K562 (cell line): Measurements from ENCODE around the gene CST4. TPM values are rescaled to one million over a fixed set of nuclear protein-coding genes. Genes with fewer than 3 reads are reported as not detected.

Source experiments
- ATAC-seq: fragments of 200-7000 bp; cut with Tn5 transposase; 3 replicates; pipeline ENCODE4 v1.9.1; 2020; ENCODE audit warnings: moderate library complexity
- BruUV-seq: library from RNA; stranded (reverse); fragments of 400-500 nt; replicated peaks from 2 replicates; lab custom pipeline; 2021; lab: Mats Ljungman, UMichigan
- CTCF ChIA-PET: fragments of 300-600 bp; formaldehyde crosslinking; extraction: SDS; loops from one replicate; lab custom pipeline; 2021; ENCODE audit warnings: low intra/inter-chr PET ratio; lab: Yijun Ruan, JAX
- POLR2A ChIA-PET: fragments of 300-600, 350-650 bp; sonication (Branson Sonifier 250); formaldehyde crosslinking; extraction: SDS; loops from one replicate; lab custom pipeline; 2021; ENCODE audit warnings: antibody characterized with exemption, inconsistent platforms; lab: Yijun Ruan, JAX
- DNase-seq, 4 experiments: peaks; one replicate each; pipeline versions ENCODE4 v3.0.0 to v3.0.0-alpha.2; 2011 to 2018; ENCODE audit warnings: low spot score in 3 of 4, mixed read lengths in 3 of 4; ENCODE audit errors: extremely low read depth in 1 of 4
- FAIRE-seq: peaks from 2 replicates; lab custom pipeline; 2011; peaks lifted over from hg19 to GRCh38; lab: Jason Lieb, UNC
- H2AFZ ChIP-seq: 2 replicates; pipeline ENCODE4 v1.6.0; 2011; ENCODE audit warnings: low read depth, low read length, control low read depth, inconsistent platforms
- H3K27ac ChIP-seq: fragments of 200-600 bp; 3 replicates; pipeline ENCODE4 v1.8.0; 2011; ENCODE audit warnings: low read depth, mild to moderate bottlenecking, control low read depth, inconsistent platforms, low read length, moderate library complexity, mixed read lengths; ENCODE audit errors: extremely low read depth
- H3K27me3 ChIP-seq, 2 experiments: fragments of 300-600 bp in 1 of 2; 2 replicates in 1 of 2; 3 replicates in 1 of 2; pipeline versions ENCODE4 v1.6.0 to v1.8.0; 2011; ENCODE audit warnings: inconsistent platforms in 2 of 2, low read length in 2 of 2, mild to moderate bottlenecking in 1 of 2, mixed read lengths in 1 of 2, moderate library complexity in 1 of 2; ENCODE audit not compliant: control insufficient read depth in 2 of 2, insufficient read depth in 2 of 2
- H3K36me3 ChIP-seq: fragments of 300-600 bp; 3 replicates; pipeline ENCODE4 v1.8.0; 2011; ENCODE audit warnings: mild to moderate bottlenecking, low read length, inconsistent platforms; ENCODE audit not compliant: control insufficient read depth, insufficient read depth
- H3K4me1 ChIP-seq, 2 experiments: fragments of 200-600 bp in 1 of 2; replicated peaks in 1 of 2; 2 replicates in 1 of 2; 3 replicates in 1 of 2; pipeline versions ENCODE4 v1.5.1 to v1.8.0; 2011; ENCODE audit warnings: inconsistent platforms in 2 of 2, low read length in 2 of 2, mild to moderate bottlenecking in 1 of 2, mixed read lengths in 1 of 2, moderate library complexity in 1 of 2; ENCODE audit not compliant: control insufficient read depth in 2 of 2, insufficient read depth in 2 of 2
- H3K4me2 ChIP-seq: 2 replicates; pipeline ENCODE4 v1.6.1; 2011; ENCODE audit warnings: low read length, control low read depth, inconsistent platforms, mixed read lengths; ENCODE audit not compliant: insufficient read depth
- H3K4me3 ChIP-seq: fragments of 200-600 bp; sonication (generic), shearing (Covaris generic); 2 replicates; pipeline ENCODE4 v1.5.1; 2016; ENCODE audit warnings: control low read depth, inconsistent platforms
- H3K79me2 ChIP-seq: fragments of 200-600 bp; 3 replicates; pipeline ENCODE4 v1.8.0; 2011; ENCODE audit warnings: low read length, inconsistent platforms; ENCODE audit not compliant: control insufficient read depth, insufficient read depth
- H3K9ac ChIP-seq, 2 experiments: 2 replicates each; pipeline versions ENCODE4 v1.6.0 to v1.6.1; 2011; ENCODE audit warnings: low read depth in 2 of 2, low read length in 2 of 2, control low read depth in 1 of 2, inconsistent platforms in 1 of 2, mild to moderate bottlenecking in 1 of 2, mixed read lengths in 1 of 2; ENCODE audit not compliant: insufficient read depth in 1 of 2
- H3K9me1 ChIP-seq: one replicate; pipeline ENCODE4 v1.6.0; 2011; ENCODE audit warnings: inconsistent platforms, mild to moderate bottlenecking, low read length, moderate library complexity; ENCODE audit not compliant: control insufficient read depth, insufficient read depth
- H3K9me3 ChIP-seq: replicated peaks from 2 replicates; pipeline ENCODE4 v1.5.1; 2011; ENCODE audit warnings: low read depth, low read length, inconsistent platforms; ENCODE audit not compliant: control insufficient read depth, insufficient read depth
- H4K20me1 ChIP-seq: replicated peaks from 2 replicates; pipeline ENCODE4 v1.6.1; 2011; ENCODE audit warnings: low read length, inconsistent platforms, mixed read lengths; ENCODE audit not compliant: control insufficient read depth, insufficient read depth
- CHAMP1 ChIP-seq: fragments of 450-650 bp; IDR thresholded peaks from 2 replicates; pipeline ENCODE4 v1.6.1; 2016; ENCODE audit warnings: mild to moderate bottlenecking
- COPS2 ChIP-seq: fragments of 450-650 bp; conservative IDR thresholded peaks from 2 replicates; pipeline ENCODE4 v1.6.1; 2016; ENCODE audit warnings: mild to moderate bottlenecking, moderate library complexity
- CSDE1 ChIP-seq, 2 experiments: fragments of 450-650 bp; IDR thresholded peaks; 2 replicates each; pipeline ENCODE4 v1.6.1; 2016; ENCODE audit warnings: mild to moderate bottlenecking in 1 of 2
- CXXC5 ChIP-seq: fragments of 250-450 bp; sonication (Bioruptor Pico); IDR thresholded peaks from 2 replicates; pipeline ENCODE4 v1.8.0; 2022; ENCODE audit warnings: inconsistent platforms, mild to moderate bottlenecking, moderate library complexity
- HMGN3 ChIP-seq: IDR thresholded peaks from 2 replicates; pipeline ENCODE4 v1.6.1; 2011; ENCODE audit warnings: borderline replicate concordance, low read depth, mild to moderate bottlenecking, mixed read lengths, low read length; ENCODE audit not compliant: insufficient read length; ENCODE audit errors: extremely low read depth
- KDM1A ChIP-seq, 2 experiments: fragments of 450-650 bp; IDR thresholded peaks; 2 replicates each; pipeline ENCODE4 v1.6.1; 2016; ENCODE audit warnings: mild to moderate bottlenecking in 2 of 2
- KDM5B ChIP-seq: fragments of 200-600 bp; sonication (generic); IDR thresholded peaks from 2 replicates; pipeline ENCODE4 v1.6.1; 2012; ENCODE audit warnings: low read depth, mild to moderate bottlenecking, moderate library complexity, low read length, control low read depth, inconsistent platforms; ENCODE audit not compliant: insufficient replicate concordance
- L3MBTL2 ChIP-seq: fragments of 450-650 bp; IDR thresholded peaks from 2 replicates; pipeline ENCODE4 v1.6.1; 2016; ENCODE audit warnings: mild to moderate bottlenecking, moderate library complexity
- NCOA6 ChIP-seq: fragments of 450-650 bp; IDR thresholded peaks from 2 replicates; pipeline ENCODE4 v1.6.1; 2017; ENCODE audit warnings: mild to moderate bottlenecking
- PHF8 ChIP-seq: fragments of 200-600 bp; sonication (generic); IDR thresholded peaks from 2 replicates; pipeline ENCODE4 v1.6.1; 2012; ENCODE audit warnings: mixed run types, mild to moderate bottlenecking, inconsistent platforms, low read length, moderate library complexity, borderline replicate concordance
- SMAD1 ChIP-seq: fragments of 150-350 bp; IDR thresholded peaks from 2 replicates; pipeline ENCODE4 v1.6.1; 2014; ENCODE audit warnings: low read length, low read depth; ENCODE audit not compliant: partially characterized antibody
- ZFP36 ChIP-seq: fragments of 150-350 bp; IDR thresholded peaks from 2 replicates; pipeline ENCODE4 v1.6.1; 2018; ENCODE audit warnings: low read length, low read depth; ENCODE audit not compliant: partially characterized antibody
- ZFPM2 ChIP-seq: fragments of 250-450 bp; sonication (Bioruptor Pico); IDR thresholded peaks from 2 replicates; pipeline ENCODE4 v1.5.1; 2022; ENCODE audit warnings: mild to moderate bottlenecking
- WGBS: fragments of 100-300 bp; shearing (Covaris generic); methylation state at CpG from one replicate; pipeline ENCODE4 v1.1.6; 2016; ENCODE audit warnings: low coverage, mixed read lengths; ENCODE audit not compliant: insufficient coverage; ENCODE audit errors: missing lambda C conversion rate; 5-methylcytosine and 5-hydroxymethylcytosine counted together
- in situ Hi-C: fragments of 300-500 bp; cut with MboI; formaldehyde crosslinking; loops from 4 replicates; pipeline ENCODE4 v1.15.0; 2018; ENCODE audit warnings: inconsistent platforms, mixed read lengths
- intact Hi-C: fragments of 100-400 bp; cut with micrococcal nuclease; formaldehyde crosslinking; loops from 2 replicates; pipeline ENCODE4 v1.14.2; 2022
- polyA plus RNA-seq, 8 experiments: library from polyadenylated mRNA; depleted of rRNA in 4 of 8; stranded (reverse) in 5 of 8; unstranded in 3 of 8; fragments of >200 nt; fragmentation: Nextera tagmentation in 2 of 8; fragmentation: Illumina TruSeq in 1 of 8; extraction: Ambion mirVana in 2 of 8; extraction: Trizol in 1 of 8; gene quantifications; 2 replicates each; pipeline versions ENCODE4 v1.2.1 to v1.2.3, GENCODE V29; 2011 to 2014; ENCODE audit warnings: inconsistent platforms in 1 of 8, missing spikeins in 1 of 8
- total RNA-seq, 7 experiments: library from RNA; depleted of rRNA in 6 of 7; stranded (reverse); fragments of >200 nt in 6 of 7; fragmentation: Illumina TruSeq in 2 of 7; extraction: Trizol in 2 of 7; gene quantifications; 2 replicates each; pipeline versions ENCODE4 v1.2.1 to v1.2.3, GENCODE V29; 2011 to 2021; ENCODE audit warnings: low replicate concordance in 1 of 7
- TF ChIP-seq, protein P1 (sequence below): fragments of 250-450 bp; sonication (Bioruptor Pico); IDR thresholded peaks from 2 replicates; pipeline ENCODE4 v1.5.0; 2020; ENCODE audit warnings: mild to moderate bottlenecking, borderline replicate concordance

Gene CST4
- total and polyA plus RNA-seq, 9 of the 15 experiments (the other 6 are each of a cell fraction or from before 2014, with no cell fraction given) = not detected

GRCh38 chr20:23637282-23638221 is 51.3 kb downstream of the CST4 start, which contains the start of gene CST3:
CST3 (minus strand) TSS chr20:23637955; CDS start chr20:23637862, 93 bp downstream.
- ATAC-seq = peak; percentile 93
- 0% methylated on average over 22 of the region's 92 CpGs for WGBS
- TF ChIP-seq KDM5B (peak; percentile 76), CXXC5 (CRISPR knock-in tag) (peak; percentile 66), L3MBTL2 (peak; percentile 65; the same call in 1 of the 2 replicates), PHF8 (peak; percentile 90; the same call in 1 of the 2 replicates), HMGN3 (peak; percentile 38), KDM1A (IDR thresholded peaks at IDR 0.05) (no peak), ZFP36 (peak; percentile 55), SMAD1 (no peak), CHAMP1 (no peak), COPS2 (no peak), NCOA6 (0 out of 2 replicates have a peak, but pooled peaks have one; percentile 39), ZFPM2 (no peak), CSDE1 (IDR thresholded peaks at IDR 0.05) (no peak)
- TF ChIP-seq, protein P1, sequence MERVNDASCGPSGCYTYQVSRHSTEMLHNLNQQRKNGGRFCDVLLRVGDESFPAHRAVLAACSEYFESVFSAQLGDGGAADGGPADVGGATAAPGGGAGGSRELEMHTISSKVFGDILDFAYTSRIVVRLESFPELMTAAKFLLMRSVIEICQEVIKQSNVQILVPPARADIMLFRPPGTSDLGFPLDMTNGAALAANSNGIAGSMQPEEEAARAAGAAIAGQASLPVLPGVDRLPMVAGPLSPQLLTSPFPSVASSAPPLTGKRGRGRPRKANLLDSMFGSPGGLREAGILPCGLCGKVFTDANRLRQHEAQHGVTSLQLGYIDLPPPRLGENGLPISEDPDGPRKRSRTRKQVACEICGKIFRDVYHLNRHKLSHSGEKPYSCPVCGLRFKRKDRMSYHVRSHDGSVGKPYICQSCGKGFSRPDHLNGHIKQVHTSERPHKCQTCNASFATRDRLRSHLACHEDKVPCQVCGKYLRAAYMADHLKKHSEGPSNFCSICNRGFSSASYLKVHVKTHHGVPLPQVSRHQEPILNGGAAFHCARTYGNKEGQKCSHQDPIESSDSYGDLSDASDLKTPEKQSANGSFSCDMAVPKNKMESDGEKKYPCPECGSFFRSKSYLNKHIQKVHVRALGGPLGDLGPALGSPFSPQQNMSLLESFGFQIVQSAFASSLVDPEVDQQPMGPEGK (CRISPR knock-in tag) = no peak

More at GRCh38 chr20:23637282-23638221, 51.3 kb downstream of the CST4 start, which contains the start of gene CST3:
- POLR2A ChIA-PET = interaction anchor here (0.6 to 2.7 kb wide), 7 partner anchors 9 to 243 kb away, joined by 3 to 11 read pairs (median 4); no protein-coding TSS in a partner anchor
- peak within 1 kb of the TSS; percentile 75 for H3K4me2 ChIP-seq
- DNase-seq (peak; percentile 89 to 92 (median 91)), FAIRE-seq (peak; percentile 40)
- H4K20me1 ChIP-seq = no peaks in the 10 kb centered on the region
- peak within 1 kb of the TSS; percentile 74 for H3K4me3 ChIP-seq
- peak within 1 kb of the TSS; percentile 92 for H3K27ac ChIP-seq
- in situ Hi-C loops = no loop called here
- H3K9me1 ChIP-seq = no peaks in the 10 kb centered on the region
- peaks cover 18% of the 10 kb centered on the region; the same call in 1 of the 3 replicates for H3K36me3 ChIP-seq
- CTCF ChIA-PET = no interaction called here
- H3K27me3 ChIP-seq = no peaks in the 10 kb centered on the region
- H3K9me3 ChIP-seq = no peaks in the 10 kb centered on the region
- H3K79me2 ChIP-seq = peaks cover 16% of the 10 kb centered on the region
- H3K9ac ChIP-seq = peak within 1 kb of the TSS; percentile 87 to 94
- no TSS peak for BruUV-seq
- H2AFZ ChIP-seq = peak within 1 kb of the TSS; percentile 84
- peaks cover 6 to 23% of the 10 kb centered on the region in 2 experiments; a peak in 4 of 5 replicates for H3K4me1 ChIP-seq
- intact Hi-C loops = no loop called here
